Astrocyte (in vitro differentiated cells and primary cell): ENCODE data around the gene DNAL4. TPM values are rescaled to one million over a fixed set of nuclear protein-coding genes. Genes with fewer than 3 reads are reported as not detected.

Experiments
- DNase-seq: peaks from one replicate; pipeline ENCODE4 v3.0.0-alpha.2; 2010; ENCODE audit warnings: low read depth
- FAIRE-seq: peaks from 2 replicates; lab custom pipeline; 2011; peaks lifted over from hg19 to GRCh38; lab: Jason Lieb, UNC
- H2AFZ ChIP-seq: 2 replicates; pipeline ENCODE4 v1.6.0; 2012; ENCODE audit warnings: low read depth, low read length, inconsistent platforms
- H3K27ac ChIP-seq: 2 replicates; pipeline ENCODE4 v1.5.1; 2011; ENCODE audit warnings: low read depth, low read length, inconsistent platforms
- H3K27me3 ChIP-seq: 2 replicates; pipeline ENCODE4 v1.6.0; 2011; ENCODE audit warnings: low read length, inconsistent platforms; ENCODE audit not compliant: insufficient read depth
- H3K36me3 ChIP-seq: 2 replicates; pipeline ENCODE4 v1.5.1; 2011; ENCODE audit warnings: low read length, inconsistent platforms; ENCODE audit not compliant: insufficient read depth
- H3K4me1 ChIP-seq: 2 replicates; pipeline ENCODE4 v1.5.1; 2011; ENCODE audit warnings: low read length, inconsistent platforms; ENCODE audit not compliant: insufficient read depth
- H3K4me2 ChIP-seq: 2 replicates; pipeline ENCODE4 v1.6.0; 2012; ENCODE audit warnings: low read length, inconsistent platforms
- H3K4me3 ChIP-seq: 2 replicates; pipeline ENCODE4 v1.5.1; 2011; ENCODE audit warnings: low read depth, mild to moderate bottlenecking, low read length, inconsistent platforms; ENCODE audit not compliant: insufficient read depth
- H3K79me2 ChIP-seq: 2 replicates; pipeline ENCODE4 v1.6.0; 2012; ENCODE audit warnings: mild to moderate bottlenecking, low read length, inconsistent platforms; ENCODE audit not compliant: insufficient read depth
- H3K9ac ChIP-seq: 2 replicates; pipeline ENCODE4 v1.6.0; 2012; ENCODE audit warnings: mild to moderate bottlenecking, low read length, inconsistent platforms
- H3K9me3 ChIP-seq: 2 replicates; pipeline ENCODE4 v1.5.1; 2012; ENCODE audit warnings: low read depth, mild to moderate bottlenecking, low read length, inconsistent platforms; ENCODE audit not compliant: insufficient read depth
- H4K20me1 ChIP-seq: 2 replicates; pipeline ENCODE4 v1.6.0; 2012; ENCODE audit warnings: low read length, inconsistent platforms; ENCODE audit not compliant: insufficient read depth
- H3K27ac Mint-ChIP-seq: one replicate; pipeline ENCODE4 v1.8.0; 2021; ENCODE audit warnings: mild to moderate bottlenecking, mixed read lengths; ENCODE audit not compliant: unreplicated experiment
- H3K27me3 Mint-ChIP-seq: one replicate; pipeline ENCODE4 v1.8.0; 2021; ENCODE audit warnings: low read depth, mixed read lengths; ENCODE audit not compliant: unreplicated experiment
- H3K36me3 Mint-ChIP-seq: one replicate; pipeline ENCODE4 v1.8.0; 2021; ENCODE audit warnings: low read depth, mixed read lengths; ENCODE audit not compliant: unreplicated experiment
- H3K4me1 Mint-ChIP-seq: one replicate; pipeline ENCODE4 v1.8.0; 2021; ENCODE audit warnings: low read depth, mixed read lengths; ENCODE audit not compliant: unreplicated experiment
- H3K4me3 Mint-ChIP-seq: one replicate; pipeline ENCODE4 v1.8.0; 2021; ENCODE audit warnings: mild to moderate bottlenecking, moderate library complexity, mixed read lengths; ENCODE audit not compliant: unreplicated experiment
- H3K9me3 Mint-ChIP-seq: one replicate; pipeline ENCODE4 v1.8.0; 2021; ENCODE audit warnings: mild to moderate bottlenecking, mixed read lengths; ENCODE audit not compliant: unreplicated experiment
- EZH2 ChIP-seq: IDR thresholded peaks from 2 replicates; pipeline ENCODE4 v1.6.1; 2012; ENCODE audit warnings: mild to moderate bottlenecking, low read length, inconsistent platforms; ENCODE audit not compliant: insufficient read depth
- total RNA-seq: library from RNA; stranded (reverse); gene quantifications from 2 replicates; pipeline ENCODE4 v1.2.1, GENCODE V29; 2021
- TF ChIP-seq, protein P1 (sequence below): IDR thresholded peaks from 2 replicates; pipeline ENCODE4 v1.5.1; 2011; ENCODE audit warnings: low read depth, mild to moderate bottlenecking, inconsistent platforms, low read length, moderate library complexity; ENCODE audit not compliant: insufficient read depth

The DNAL4 gene
- total RNA-seq, 1 donor from 2014 or later = 12.8 TPM

DNA sequence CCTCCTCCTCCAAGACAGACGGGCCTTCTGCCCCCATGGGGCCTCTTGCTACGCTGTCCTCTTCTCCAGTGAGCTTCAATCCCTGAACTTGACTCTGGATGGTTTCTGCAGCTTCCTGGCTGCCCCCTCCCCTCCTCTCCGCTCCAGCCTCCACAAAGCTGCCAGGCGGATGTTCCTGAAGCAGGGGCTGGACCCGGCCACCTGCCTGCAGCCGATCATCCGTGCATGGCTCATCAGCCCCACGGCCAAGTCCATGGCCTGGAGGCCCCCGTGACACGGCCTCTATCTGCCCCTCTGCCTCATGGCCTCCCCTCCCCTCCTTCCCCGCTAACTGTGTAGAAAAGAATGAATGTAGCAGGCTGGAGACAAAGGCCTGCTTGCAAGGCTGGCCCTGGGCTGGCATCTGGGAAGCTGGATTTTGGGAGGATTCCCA lies 31.4 kb downstream of the DNAL4 start:
- no peak overlapping the region for H3K4me3 ChIP-seq
- H4K20me1 ChIP-seq = no peaks in the 10 kb centered on the region
- TF ChIP-seq, protein P1, sequence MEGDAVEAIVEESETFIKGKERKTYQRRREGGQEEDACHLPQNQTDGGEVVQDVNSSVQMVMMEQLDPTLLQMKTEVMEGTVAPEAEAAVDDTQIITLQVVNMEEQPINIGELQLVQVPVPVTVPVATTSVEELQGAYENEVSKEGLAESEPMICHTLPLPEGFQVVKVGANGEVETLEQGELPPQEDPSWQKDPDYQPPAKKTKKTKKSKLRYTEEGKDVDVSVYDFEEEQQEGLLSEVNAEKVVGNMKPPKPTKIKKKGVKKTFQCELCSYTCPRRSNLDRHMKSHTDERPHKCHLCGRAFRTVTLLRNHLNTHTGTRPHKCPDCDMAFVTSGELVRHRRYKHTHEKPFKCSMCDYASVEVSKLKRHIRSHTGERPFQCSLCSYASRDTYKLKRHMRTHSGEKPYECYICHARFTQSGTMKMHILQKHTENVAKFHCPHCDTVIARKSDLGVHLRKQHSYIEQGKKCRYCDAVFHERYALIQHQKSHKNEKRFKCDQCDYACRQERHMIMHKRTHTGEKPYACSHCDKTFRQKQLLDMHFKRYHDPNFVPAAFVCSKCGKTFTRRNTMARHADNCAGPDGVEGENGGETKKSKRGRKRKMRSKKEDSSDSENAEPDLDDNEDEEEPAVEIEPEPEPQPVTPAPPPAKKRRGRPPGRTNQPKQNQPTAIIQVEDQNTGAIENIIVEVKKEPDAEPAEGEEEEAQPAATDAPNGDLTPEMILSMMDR = no peak
- no peak for DNase-seq
- no peaks in the 10 kb centered on the region for H3K36me3 ChIP-seq
- H3K27ac Mint-ChIP-seq = no peak overlapping the region
- H3K4me3 Mint-ChIP-seq = no peak overlapping the region
- FAIRE-seq = no peak
- no peak overlapping the region for H3K4me2 ChIP-seq
- H3K79me2 ChIP-seq = no peaks in the 10 kb centered on the region
- H3K9ac ChIP-seq = no peak overlapping the region
- H3K27ac ChIP-seq = no peak overlapping the region
- peaks cover 10% of the 10 kb centered on the region for H3K4me1 ChIP-seq
- H3K9me3 ChIP-seq = no peaks in the 10 kb centered on the region
- H2AFZ ChIP-seq = no peak overlapping the region
- no peaks in the 10 kb centered on the region for H3K27me3 ChIP-seq
- no peaks in the 10 kb centered on the region for H3K36me3 Mint-ChIP-seq
- H3K9me3 Mint-ChIP-seq = no peaks in the 10 kb centered on the region
- H3K27me3 Mint-ChIP-seq = peaks cover 1% of the 10 kb centered on the region
- peaks cover 1% of the 10 kb centered on the region for H3K4me1 Mint-ChIP-seq

DNA sequence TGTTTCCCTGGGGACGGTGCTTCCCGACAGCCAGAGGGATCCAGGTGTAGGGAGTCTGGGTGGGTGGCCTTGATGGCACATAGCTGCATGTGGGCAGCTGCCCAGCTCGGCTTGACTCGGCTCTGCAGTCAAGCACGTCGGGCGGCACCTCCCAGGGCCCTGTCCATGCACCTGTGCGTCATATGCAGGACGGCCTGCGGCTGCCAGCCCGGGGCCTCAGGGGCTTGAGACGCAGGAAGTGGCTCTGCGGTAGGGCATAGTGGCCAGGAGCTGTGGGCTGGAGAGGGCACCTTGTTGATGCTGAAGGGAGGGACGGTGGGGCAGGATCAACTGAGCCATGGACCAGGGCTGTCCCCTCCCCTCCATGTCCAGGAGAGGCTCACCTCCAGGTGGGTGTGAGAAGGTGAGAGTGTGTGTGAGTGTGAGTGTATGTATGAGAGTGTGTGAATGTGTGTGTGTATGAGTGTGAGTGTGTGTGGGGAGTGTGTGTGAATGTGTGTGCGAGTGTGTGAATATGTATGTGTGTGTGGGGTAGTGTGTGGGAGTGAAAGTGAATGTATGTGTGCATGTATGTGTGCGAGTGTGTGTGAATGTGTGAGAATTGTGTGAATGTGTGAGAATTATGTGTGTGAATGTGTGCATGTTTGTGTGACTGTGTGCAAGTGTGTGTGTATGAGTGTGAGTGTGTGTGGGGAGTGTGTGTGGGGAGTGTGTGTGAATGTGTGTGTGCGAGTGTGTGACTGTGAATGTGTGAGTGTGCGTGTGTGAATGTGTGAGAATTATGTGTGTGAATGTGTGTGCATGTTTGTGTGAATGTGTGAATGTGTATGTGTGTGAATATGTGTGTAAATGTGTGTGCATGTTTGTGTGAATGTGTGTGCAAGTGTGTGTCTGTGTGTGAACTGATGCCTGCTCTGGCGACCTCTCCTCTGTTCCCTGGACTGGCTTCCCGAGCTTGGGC lies 32.5 kb downstream of the DNAL4 start:
- no peaks in the 10 kb centered on the region for H3K9me3 Mint-ChIP-seq
- H3K27me3 Mint-ChIP-seq = peaks cover 1% of the 10 kb centered on the region
- DNase-seq = no peak

More for the DNA sequence above, 32.5 kb downstream of the DNAL4 start:
- Histone ChIP-seq H3K27me3 (no peaks in the 10 kb centered on the region), H3K79me2 (no peaks in the 10 kb centered on the region), H3K9ac (no peak overlapping the region), H3K4me1 (peaks cover 10% of the 10 kb centered on the region), H4K20me1 (no peaks in the 10 kb centered on the region), H3K4me2 (no peak overlapping the region), H2AFZ (no peak overlapping the region), H3K4me3 (no peak overlapping the region), H3K27ac (no peak overlapping the region), H3K9me3 (no peaks in the 10 kb centered on the region), H3K36me3 (no peaks in the 10 kb centered on the region)
- H3K36me3 Mint-ChIP-seq = no peaks in the 10 kb centered on the region
- peak; percentile 9 for FAIRE-seq
- peaks cover 1% of the 10 kb centered on the region for H3K4me1 Mint-ChIP-seq
- H3K4me3 Mint-ChIP-seq = no peak overlapping the region
- TF ChIP-seq, protein P1 = no peak
- TF ChIP-seq EZH2 = no peak
- H3K27ac Mint-ChIP-seq = no peak overlapping the region
